Testis (tissue), 2 donors: Measurements from ENCODE around the gene PACS1.

Experiments used
- CTCF ChIP-seq, 3 experiments: fragments of 450-650 bp in 2 of 3; fragments of 200-600 bp in 1 of 3; sonication (generic) in 1 of 3; IDR thresholded peaks; one replicate each; pipeline ENCODE4 v1.5.1; 2016 to 2019; ENCODE audit warnings: antibody characterized with exemption in 3 of 3, mild to moderate bottlenecking in 2 of 3, moderate library complexity in 1 of 3
- POLR2A ChIP-seq: fragments of 450-650 bp; IDR thresholded peaks from one replicate; pipeline ENCODE4 v1.6.1; 2017; ENCODE audit warnings: antibody characterized with exemption, mild to moderate bottlenecking, moderate library complexity

GRCh38 chr11:66063900-66064299 lies 6.2 kb upstream of the PACS1 start:
- TF ChIP-seq CTCF (IDR thresholded peaks at IDR 0.05), result no peak
- no peak for TF ChIP-seq POLR2A
